Activated CD4-positive, alpha-beta memory T cell treated with anti-CD3 and anti-CD28 coated beads, Interleukin-2, amount 10 ng/mL, durations not matched to agents 7 days and 5 days (primary cell): ENCODE results near the gene EFHC1. TPM values are rescaled to one million over a fixed set of nuclear protein-coding genes. Genes with fewer than 3 reads are reported as not detected.
A peak's percentile ranks its signal among the peaks of the same experiment; 100 is the strongest.

Experiments
- CTCF ChIA-PET: fragments of 350-600 bp; sonication (Branson Sonifier 250); formaldehyde crosslinking; loops from one replicate; lab custom pipeline; 2021; ENCODE audit warnings: antibody characterized with exemption, inconsistent platforms; lab: Charles Lee
- POLR2A ChIA-PET: fragments of 350-600 bp; sonication (Branson Sonifier 250); formaldehyde crosslinking; loops from one replicate; lab custom pipeline; 2021; ENCODE audit warnings: antibody characterized with exemption; lab: Charles Lee
- DNase-seq: peaks from one replicate; pipeline ENCODE4 v3.0.0-alpha.2; 2020
- H3K27ac Mint-ChIP-seq: one replicate; pipeline ENCODE4 v1.8.0; 2021; ENCODE audit warnings: mild to moderate bottlenecking, mixed read lengths
- H3K27me3 Mint-ChIP-seq: one replicate; pipeline ENCODE4 v1.8.0; 2021; ENCODE audit warnings: mixed read lengths
- H3K36me3 Mint-ChIP-seq: one replicate; pipeline ENCODE4 v1.8.0; 2021; ENCODE audit warnings: low read depth, mixed read lengths
- H3K4me1 Mint-ChIP-seq: one replicate; pipeline ENCODE4 v1.8.0; 2021; ENCODE audit warnings: mixed read lengths
- H3K4me3 Mint-ChIP-seq: one replicate; pipeline ENCODE4 v1.8.0; 2021; ENCODE audit warnings: mild to moderate bottlenecking, mixed read lengths
- H3K9me3 Mint-ChIP-seq: one replicate; pipeline ENCODE4 v1.8.0; 2021; ENCODE audit warnings: mixed read lengths
- total RNA-seq, 2 experiments: library from RNA; stranded (reverse); gene quantifications; one replicate each; pipeline ENCODE4 v1.2.3, GENCODE V29; 2021

Gene EFHC1
- total RNA-seq, 2 experiments from 2014 or later = 1.6 to 3.4 TPM

DNA sequence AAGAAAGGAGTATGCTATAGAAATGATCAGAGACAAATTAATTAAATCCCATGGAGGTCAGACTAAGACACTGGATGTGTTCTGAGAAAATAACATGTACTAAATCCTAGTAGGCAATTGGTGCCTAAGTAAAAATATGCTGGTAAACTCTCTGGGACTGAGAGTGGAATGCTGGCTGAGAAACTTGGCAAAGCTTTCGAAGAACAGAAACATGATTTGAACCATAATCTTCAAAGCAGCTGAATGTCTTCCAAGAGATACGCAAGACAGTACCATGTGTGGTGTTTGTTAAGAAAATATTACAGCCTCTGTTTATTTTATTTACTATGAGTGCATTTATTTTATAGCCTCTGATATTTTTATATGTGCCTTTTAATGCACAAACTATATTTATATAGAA is 55.2 kb downstream of the EFHC1 start:
- Mint-ChIP-seq H3K9me3 (no peaks in the 10 kb centered on the region), H3K4me1 (no peaks in the 10 kb centered on the region), H3K27ac (no peak overlapping the region), H3K36me3 (no peaks in the 10 kb centered on the region), H3K27me3 (no peaks in the 10 kb centered on the region), H3K4me3 (no peak overlapping the region)
- DNase-seq = no peak
- ChIA-PET POLR2A (no interaction called here), CTCF (no interaction called here)

DNA sequence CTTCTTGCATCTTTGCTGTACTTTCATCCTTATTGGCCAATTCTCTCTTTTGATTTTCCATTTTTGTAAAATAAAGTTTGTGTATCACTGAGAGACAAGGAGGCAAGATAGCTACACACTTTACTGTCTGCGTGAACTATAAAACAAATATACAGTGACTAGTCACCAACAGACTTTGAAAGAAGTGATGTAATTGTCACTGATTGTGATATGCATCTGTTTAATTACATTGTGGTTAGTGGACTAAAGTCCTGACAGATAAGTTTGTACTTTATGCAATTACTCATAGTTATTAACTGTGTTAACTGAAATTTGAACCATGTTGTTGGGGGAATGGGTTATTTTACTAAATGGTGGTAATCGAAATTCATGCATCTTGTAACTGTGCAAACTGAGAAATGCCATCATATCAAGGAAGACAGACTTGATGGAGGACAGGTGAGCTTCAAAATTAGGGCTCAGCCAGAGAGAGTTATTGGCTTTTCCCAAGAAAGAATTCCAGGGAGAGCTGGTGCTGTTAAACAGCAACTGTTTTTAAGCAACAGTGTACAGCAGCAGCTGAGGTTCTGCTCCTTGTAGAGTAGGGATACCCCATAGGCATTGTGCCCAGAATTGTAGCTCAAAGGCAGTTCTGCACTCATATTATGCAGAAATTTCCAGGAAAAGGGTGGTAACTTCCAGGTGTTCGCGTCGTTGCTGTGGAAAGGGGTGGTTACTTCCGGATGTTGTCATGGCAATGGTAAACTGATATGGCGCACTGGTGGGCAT is 62.9 kb downstream of the EFHC1 start:
- no peak for DNase-seq
- ChIA-PET CTCF (no interaction called here), POLR2A (no interaction called here)
- H3K27me3 Mint-ChIP-seq = no peaks in the 10 kb centered on the region
- no peaks in the 10 kb centered on the region for H3K4me1 Mint-ChIP-seq
- no peak overlapping the region for H3K27ac Mint-ChIP-seq
- H3K4me3 Mint-ChIP-seq = no peak overlapping the region
- H3K36me3 Mint-ChIP-seq = no peaks in the 10 kb centered on the region
- no peaks in the 10 kb centered on the region for H3K9me3 Mint-ChIP-seq

DNA sequence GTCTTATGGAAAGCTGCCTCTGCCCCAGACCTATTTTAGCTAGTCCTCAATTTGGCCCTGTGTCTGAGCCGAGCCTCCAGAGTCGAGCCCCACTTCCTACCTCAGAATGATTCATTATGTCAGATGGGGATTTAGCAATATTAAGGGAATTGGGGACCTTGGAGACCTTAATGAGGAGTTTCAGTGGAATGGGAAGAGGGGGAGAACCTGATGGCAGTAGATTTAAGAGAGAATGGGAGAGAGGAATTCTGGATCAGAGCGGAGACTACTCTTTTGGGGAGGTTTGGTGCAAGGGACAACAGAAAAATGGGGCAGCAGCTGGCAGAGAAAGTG is 63.5 kb downstream of the EFHC1 start:
- DNase-seq = no peak
- no peaks in the 10 kb centered on the region for H3K27me3 Mint-ChIP-seq
- no peaks in the 10 kb centered on the region for H3K9me3 Mint-ChIP-seq
- CTCF ChIA-PET = no interaction called here
- POLR2A ChIA-PET = no interaction called here
- no peaks in the 10 kb centered on the region for H3K36me3 Mint-ChIP-seq
- H3K27ac Mint-ChIP-seq = no peak overlapping the region
- H3K4me1 Mint-ChIP-seq = no peaks in the 10 kb centered on the region
- H3K4me3 Mint-ChIP-seq = no peak overlapping the region

DNA sequence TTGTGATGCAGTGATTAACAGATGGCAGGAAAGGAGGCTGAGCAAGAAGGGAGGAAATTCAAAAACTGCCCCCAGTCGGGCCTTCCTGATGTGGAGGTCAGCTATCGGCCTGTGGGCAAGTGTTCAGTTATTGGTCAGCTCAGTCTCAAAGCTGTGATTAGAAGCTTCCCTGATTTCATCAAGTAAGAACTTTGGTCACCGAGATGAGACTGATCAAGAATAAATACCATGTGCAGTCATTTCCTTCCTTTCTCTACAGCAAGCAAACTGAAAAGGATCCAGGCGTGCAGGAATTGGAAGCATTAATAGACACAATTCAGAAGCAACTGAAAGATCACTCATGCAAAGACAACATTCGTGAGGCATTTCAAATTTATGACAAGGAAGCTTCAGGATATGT is 69.7 kb downstream of the EFHC1 start:
- Mint-ChIP-seq H3K4me3 (no peak overlapping the region), H3K36me3 (no peaks in the 10 kb centered on the region), H3K9me3 (peaks cover 3% of the 10 kb centered on the region), H3K4me1 (peaks cover 23% of the 10 kb centered on the region), H3K27me3 (peaks cover 2% of the 10 kb centered on the region), H3K27ac (no peak overlapping the region)
- CTCF ChIA-PET = interaction anchor here (0.7 kb wide), 1 partner anchor 9 kb away, joined by 3 read pairs; no protein-coding TSS in a partner anchor
- DNase-seq = no peak
- POLR2A ChIA-PET = no interaction called here

DNA sequence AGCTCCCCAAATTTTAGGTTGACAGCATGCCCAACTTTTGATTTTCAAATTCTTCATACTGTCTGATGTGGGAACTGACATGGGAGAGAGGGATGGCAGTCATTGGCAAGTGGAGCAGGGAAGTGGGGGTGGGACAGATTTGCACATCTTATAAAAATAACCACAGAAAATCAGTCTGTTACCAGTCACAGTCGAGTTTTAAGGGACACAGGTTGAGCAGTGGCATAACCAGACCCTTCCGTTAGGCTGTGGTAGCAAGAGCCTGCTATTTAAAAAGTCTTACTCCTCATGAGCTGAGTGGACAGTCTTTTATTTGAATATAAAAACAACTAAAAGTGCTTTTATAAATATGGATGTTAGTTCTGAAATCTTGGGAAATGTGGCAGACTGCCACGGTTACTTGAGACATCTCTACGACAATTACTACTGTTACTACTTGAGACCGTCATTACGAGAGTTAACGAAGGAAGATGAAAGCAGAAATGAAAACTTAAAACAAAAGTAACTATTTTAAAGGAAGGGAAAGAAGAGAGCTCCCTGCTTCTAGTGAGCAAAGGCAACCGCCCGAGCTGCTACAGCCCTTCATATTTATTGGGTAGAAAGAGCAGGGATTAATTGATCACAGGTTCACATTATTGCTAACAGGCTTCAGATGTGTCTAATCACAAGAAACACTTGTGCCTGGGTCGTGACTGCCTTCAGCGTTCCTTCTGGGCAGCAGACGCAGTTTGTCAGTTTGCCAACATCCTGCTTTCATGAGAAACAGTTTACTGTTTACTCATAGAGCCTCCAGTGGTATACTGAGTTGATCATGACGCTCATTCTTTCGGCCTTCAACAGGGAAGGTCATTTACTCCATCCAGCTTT is 71.3 kb downstream of the EFHC1 start:
- Mint-ChIP-seq H3K27ac (no peak overlapping the region), H3K4me1 (peaks cover 31% of the 10 kb centered on the region), H3K9me3 (peaks cover 7% of the 10 kb centered on the region), H3K36me3 (no peaks in the 10 kb centered on the region), H3K4me3 (no peak overlapping the region), H3K27me3 (peaks cover 2% of the 10 kb centered on the region)
- no peak for DNase-seq
- ChIA-PET CTCF (no interaction called here), POLR2A (no interaction called here)

DNA sequence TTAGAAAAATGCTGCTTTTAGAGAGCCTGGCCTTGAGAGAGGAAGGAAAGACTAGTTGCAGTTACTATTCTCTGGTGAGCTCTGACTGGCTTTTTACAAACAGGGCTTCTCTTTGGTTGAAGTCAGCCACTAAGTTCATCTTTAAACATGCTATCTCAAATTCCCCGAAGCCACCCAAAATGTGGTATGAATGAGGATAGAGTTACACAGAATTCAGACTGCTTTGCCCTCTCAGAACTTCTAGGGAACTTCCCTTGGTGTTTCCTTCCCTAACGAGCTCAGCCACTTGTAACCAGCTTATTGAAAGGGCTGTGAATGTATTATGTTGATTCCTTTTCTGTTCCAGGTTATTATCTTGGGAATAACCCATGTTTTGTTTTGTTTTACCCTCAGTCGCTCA is 73.5 kb downstream of the EFHC1 start:
- Mint-ChIP-seq H3K36me3 (no peaks in the 10 kb centered on the region), H3K9me3 (peaks cover 7% of the 10 kb centered on the region), H3K4me3 (no peak overlapping the region), H3K27me3 (peaks cover 2% of the 10 kb centered on the region), H3K4me1 (peaks cover 38% of the 10 kb centered on the region), H3K27ac (peak overlapping the region; percentile 6)
- DNase-seq = no peak
- ChIA-PET POLR2A (interaction anchor here (0.8 kb wide), 1 partner anchor 69 kb away, joined by 3 read pairs; no protein-coding TSS in a partner anchor), CTCF (interaction anchor here (0.7 kb wide), 1 partner anchor 174 kb away, joined by 3 read pairs; no protein-coding TSS in a partner anchor)

DNA sequence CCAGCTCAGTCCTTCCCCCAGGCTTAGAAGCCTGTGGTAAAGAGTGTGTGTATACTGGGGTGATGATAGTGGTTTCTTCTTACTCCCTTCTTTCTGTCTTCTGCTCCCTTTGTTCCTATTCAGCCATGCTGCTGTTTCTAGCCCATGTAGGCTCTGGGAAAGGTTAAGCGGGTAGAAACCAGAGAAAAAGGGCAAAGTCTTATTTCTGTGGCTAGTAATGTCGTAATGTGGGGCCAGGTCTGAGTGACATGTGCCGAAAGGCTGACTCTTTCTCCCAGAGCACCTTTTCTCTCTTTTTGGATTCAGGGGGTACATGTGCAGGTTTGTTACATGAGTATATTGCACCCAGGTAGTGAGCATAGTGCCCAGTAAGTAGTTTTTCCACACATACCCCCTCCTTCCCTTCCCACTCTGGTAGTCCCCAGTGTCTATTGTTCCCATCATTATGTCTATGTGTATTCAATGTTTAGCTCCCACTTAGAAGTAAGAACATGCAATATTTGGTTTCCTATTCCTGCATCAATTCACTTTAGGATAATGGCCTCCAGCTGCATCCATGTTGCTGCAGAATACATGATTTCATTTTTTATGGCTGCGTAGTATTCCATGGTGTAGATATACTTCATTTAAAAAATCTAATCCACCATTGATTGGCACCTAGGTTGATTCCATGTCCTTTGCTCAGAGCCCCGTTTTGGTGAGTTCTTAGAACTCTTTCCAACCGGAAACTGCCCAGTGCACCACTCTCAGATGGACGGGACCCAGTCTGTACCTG is 74.3 kb downstream of the EFHC1 start:
- ChIA-PET CTCF (no interaction called here), POLR2A (no interaction called here)
- Mint-ChIP-seq H3K4me3 (no peak overlapping the region), H3K9me3 (peaks cover 7% of the 10 kb centered on the region), H3K4me1 (peaks cover 38% of the 10 kb centered on the region), H3K27me3 (no peaks in the 10 kb centered on the region), H3K27ac (no peak overlapping the region), H3K36me3 (no peaks in the 10 kb centered on the region)
- no peak for DNase-seq

DNA sequence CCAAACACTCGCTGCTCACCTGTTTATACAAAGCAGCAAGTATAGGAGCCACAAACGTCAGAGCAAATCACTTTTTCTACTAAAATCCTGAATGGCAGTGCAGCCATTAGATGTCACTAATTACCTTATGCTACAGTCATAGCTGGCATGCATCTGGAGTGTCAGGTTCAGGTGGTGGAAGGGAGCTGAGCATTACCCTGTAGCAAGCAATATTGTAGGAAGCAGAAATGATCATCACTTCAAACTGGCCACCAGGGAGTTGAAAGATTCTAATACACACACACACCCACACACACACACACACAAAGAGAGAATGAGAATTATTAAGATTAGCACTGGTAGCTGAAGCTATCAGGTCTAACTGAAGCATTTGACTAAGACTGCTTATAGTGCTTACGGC is 75.8 kb downstream of the EFHC1 start:
- no peak overlapping the region for H3K4me3 Mint-ChIP-seq
- DNase-seq = no peak
- ChIA-PET POLR2A (no interaction called here), CTCF (interaction anchor here (0.8 to 1.2 kb wide), 2 partner anchors 77 to 80 kb away, joined by 3 to 5 read pairs; partner anchors contain the start of gene TRAM2)
- no peak overlapping the region for H3K27ac Mint-ChIP-seq
- peaks cover 38% of the 10 kb centered on the region for H3K4me1 Mint-ChIP-seq
- peaks cover 7% of the 10 kb centered on the region for H3K9me3 Mint-ChIP-seq
- H3K36me3 Mint-ChIP-seq = no peaks in the 10 kb centered on the region
- no peaks in the 10 kb centered on the region for H3K27me3 Mint-ChIP-seq

DNA sequence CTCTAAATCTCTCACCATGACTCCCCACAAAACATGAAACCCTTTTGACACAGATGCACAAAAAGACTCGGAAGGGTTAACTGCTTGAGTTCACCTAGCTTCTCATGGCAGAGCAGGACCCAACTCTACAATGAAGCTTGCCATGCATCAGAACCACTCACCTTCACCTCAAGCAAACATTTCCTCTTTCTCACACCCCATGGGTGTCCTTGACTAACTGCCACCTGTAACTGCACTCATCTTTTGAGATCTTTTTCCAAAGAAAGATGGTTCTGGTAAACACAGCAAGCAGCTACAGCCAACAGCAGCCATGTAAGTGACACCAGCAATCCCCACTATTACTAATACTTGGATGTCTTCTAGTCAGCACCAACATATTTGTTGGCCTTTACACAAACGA is 76.5 kb downstream of the EFHC1 start:
- no peak overlapping the region for H3K4me3 Mint-ChIP-seq
- DNase-seq = no peak
- no peak overlapping the region for H3K27ac Mint-ChIP-seq
- H3K27me3 Mint-ChIP-seq = no peaks in the 10 kb centered on the region
- peaks cover 7% of the 10 kb centered on the region for H3K9me3 Mint-ChIP-seq
- POLR2A ChIA-PET = no interaction called here
- no peaks in the 10 kb centered on the region for H3K36me3 Mint-ChIP-seq
- peaks cover 37% of the 10 kb centered on the region for H3K4me1 Mint-ChIP-seq
- CTCF ChIA-PET = interaction anchor here (0.8 kb wide), 1 partner anchor 80 kb away, joined by 3 read pairs; the partner anchor contains the start of gene TRAM2

DNA sequence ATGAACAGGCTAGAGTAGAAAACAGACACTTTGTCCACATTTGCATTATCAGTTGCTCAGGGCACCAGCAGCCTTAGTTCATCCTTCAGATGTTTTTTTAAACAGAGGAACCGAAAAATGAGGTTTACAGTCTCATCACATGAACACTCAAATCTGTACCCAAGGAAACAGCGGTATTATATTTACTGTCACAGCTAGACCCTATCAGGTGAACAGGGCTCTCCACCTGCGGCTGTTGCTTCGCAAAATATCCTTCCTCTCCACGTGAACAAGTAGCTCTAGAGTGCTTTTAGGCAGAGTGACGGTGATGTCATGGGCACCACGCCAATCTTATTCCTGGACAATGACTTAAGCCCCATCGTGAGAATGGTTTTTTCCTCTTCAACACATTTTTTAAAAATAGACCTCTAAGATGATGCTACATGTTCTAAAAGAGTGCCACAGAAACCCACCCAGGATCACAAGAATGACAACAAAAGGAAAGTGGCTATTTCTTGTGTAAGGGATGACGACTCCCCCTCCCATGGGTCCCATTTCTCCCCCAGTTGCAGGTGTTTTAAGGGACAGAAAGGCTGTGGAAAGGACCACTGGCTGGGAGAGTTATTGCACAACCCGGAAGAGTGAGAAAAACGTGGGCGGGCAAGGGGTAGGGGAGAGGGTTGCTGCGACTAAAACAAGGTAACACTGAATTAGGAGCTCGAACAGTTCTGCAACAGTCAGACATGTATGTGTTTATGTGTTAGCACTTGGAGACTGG is 77.7 kb downstream of the EFHC1 start:
- no peak overlapping the region for H3K4me3 Mint-ChIP-seq
- DNase-seq = no peak
- H3K27me3 Mint-ChIP-seq = no peaks in the 10 kb centered on the region
- no peak overlapping the region for H3K27ac Mint-ChIP-seq
- H3K4me1 Mint-ChIP-seq = peaks cover 32% of the 10 kb centered on the region
- POLR2A ChIA-PET = no interaction called here
- CTCF ChIA-PET = no interaction called here
- no peaks in the 10 kb centered on the region for H3K36me3 Mint-ChIP-seq
- H3K9me3 Mint-ChIP-seq = peaks cover 7% of the 10 kb centered on the region

DNA sequence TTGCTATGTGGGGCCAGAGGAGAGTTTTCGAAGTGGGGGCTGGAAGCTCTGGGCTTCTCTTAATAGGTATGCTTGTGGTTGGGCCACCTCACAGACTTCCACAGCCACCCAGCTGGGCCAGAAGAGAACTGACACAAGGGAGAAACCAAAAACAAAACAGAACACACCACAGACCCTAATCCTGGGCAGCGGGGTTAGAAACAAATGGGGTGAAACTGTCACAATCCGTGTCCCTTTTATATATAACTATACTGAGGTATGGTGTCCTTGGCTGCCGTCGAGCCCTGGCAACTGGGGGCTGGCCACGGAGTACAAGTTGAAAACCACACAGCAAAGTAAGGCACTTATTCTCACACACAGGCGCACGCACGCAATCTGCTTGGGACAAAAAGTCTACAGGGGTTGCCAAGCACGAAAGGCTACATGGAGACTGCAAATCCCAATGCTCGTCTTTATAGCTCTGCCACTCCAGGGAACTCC is 78.4 kb downstream of the EFHC1 start:
- H3K27ac Mint-ChIP-seq = no peak overlapping the region
- CTCF ChIA-PET = interaction anchor here (0.7 kb wide), 1 partner anchor 9 kb away, joined by 3 read pairs; no protein-coding TSS in a partner anchor
- DNase-seq = no peak
- peaks cover 27% of the 10 kb centered on the region for H3K4me1 Mint-ChIP-seq
- no peaks in the 10 kb centered on the region for H3K27me3 Mint-ChIP-seq
- H3K4me3 Mint-ChIP-seq = no peak overlapping the region
- H3K9me3 Mint-ChIP-seq = peaks cover 7% of the 10 kb centered on the region
- POLR2A ChIA-PET = no interaction called here
- no peaks in the 10 kb centered on the region for H3K36me3 Mint-ChIP-seq

DNA sequence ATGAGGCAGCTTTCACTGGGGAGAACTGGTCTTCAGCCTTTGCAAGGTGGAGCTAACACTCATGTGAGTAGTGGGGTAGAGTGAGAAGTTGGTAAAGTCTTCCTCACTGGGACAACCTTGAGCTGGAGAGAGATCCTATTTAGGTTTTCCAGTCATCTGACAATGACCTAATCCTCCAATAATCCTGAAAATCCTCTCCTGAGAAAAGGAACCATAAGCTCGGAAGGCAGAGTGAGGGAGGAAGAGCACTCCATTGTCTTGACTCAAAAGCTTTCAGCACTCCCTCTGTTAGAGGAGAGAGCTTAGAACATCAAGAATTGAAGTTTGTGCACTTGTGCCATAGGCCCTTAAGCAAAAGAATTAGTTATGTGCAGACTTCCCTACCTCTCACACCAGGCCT is 78.9 kb downstream of the EFHC1 start:
- H3K4me3 Mint-ChIP-seq = no peak overlapping the region
- no peaks in the 10 kb centered on the region for H3K27me3 Mint-ChIP-seq
- H3K9me3 Mint-ChIP-seq = peaks cover 7% of the 10 kb centered on the region
- H3K36me3 Mint-ChIP-seq = no peaks in the 10 kb centered on the region
- H3K4me1 Mint-ChIP-seq = peaks cover 23% of the 10 kb centered on the region
- ChIA-PET POLR2A (no interaction called here), CTCF (interaction anchor here (0.5 to 0.7 kb wide), 2 partner anchors 9 to 861 kb away, joined by 3 to 4 read pairs; no protein-coding TSS in a partner anchor)
- H3K27ac Mint-ChIP-seq = no peak overlapping the region
- DNase-seq = no peak
